ENCODE measurements around the gene GPN1.

- no peak for TF ChIP-seq POLR2A (IDR thresholded peaks at IDR 0.05; ENCODE audit: low read depth, low read length)
- TF ChIP-seq POLR2AphosphoS5 (IDR thresholded peaks at IDR 0.05; ENCODE audit: low read depth, low read length): no peak
- no peak for TF ChIP-seq POU2F2 (IDR thresholded peaks at IDR 0.05; ENCODE audit: low read depth, low read length)
Measured at GRCh38 chr2:27645197-27645596, 16.3 kb downstream of the GPN1 start.

All from GM12891 (cell line).